Effector memory CD8-positive, alpha-beta T cell (primary cell): ENCODE data around the gene INTS1.

ENCODE experiments used
- ATAC-seq: fragments of 150-1000 bp; cut with Tn5 transposase; replicated peaks from 2 replicates; pipeline ENCODE4 v1.10.0; 2021; ENCODE audit warnings: mild to moderate bottlenecking, moderate library complexity
- DNase-seq, 3 experiments: peaks; one replicate each; pipeline ENCODE4 v3.0.0; 2021
- H3K27ac Mint-ChIP-seq, 2 donors: one replicate each; pipeline ENCODE4 v1.8.0; 2022; ENCODE audit warnings: mild to moderate bottlenecking in 2 of 2, mixed read lengths in 2 of 2, moderate library complexity in 2 of 2
- H3K27me3 Mint-ChIP-seq, 2 donors: one replicate each; pipeline ENCODE4 v1.8.0; 2022; ENCODE audit warnings: mixed read lengths in 2 of 2
- H3K36me3 Mint-ChIP-seq: one replicate; pipeline ENCODE4 v1.8.0; 2022; ENCODE audit warnings: mild to moderate bottlenecking, moderate library complexity, mixed read lengths; ENCODE audit not compliant: insufficient read depth
- H3K4me1 Mint-ChIP-seq, 2 donors: one replicate each; pipeline ENCODE4 v1.8.0; 2022; ENCODE audit warnings: low read depth in 2 of 2, mixed read lengths in 2 of 2
- H3K4me3 Mint-ChIP-seq, 2 donors: one replicate each; pipeline ENCODE4 v1.8.0; 2022; ENCODE audit warnings: mild to moderate bottlenecking in 2 of 2, mixed read lengths in 2 of 2, moderate library complexity in 2 of 2
- H3K9me3 Mint-ChIP-seq, 2 donors: one replicate each; pipeline ENCODE4 v1.8.0; 2022; ENCODE audit warnings: mixed read lengths in 2 of 2

INTS1 gene

GRCh38 chr7:1475393-1475792 is 28.8 kb downstream of the INTS1 start:
- H3K27me3 Mint-ChIP-seq, result no peaks in the 10 kb centered on the region
- DNase-seq, result no peak
- peaks cover 10% of the 10 kb centered on the region for H3K36me3 Mint-ChIP-seq
- H3K4me3 Mint-ChIP-seq, result no peak overlapping the region
- no peaks in the 10 kb centered on the region for H3K9me3 Mint-ChIP-seq
- H3K4me1 Mint-ChIP-seq, result peaks cover 6% of the 10 kb centered on the region in 2 donors
- H3K27ac Mint-ChIP-seq, result no peak overlapping the region
- no peak for ATAC-seq

- H3K4me1 Mint-ChIP-seq, result peaks cover 6% of the 10 kb centered on the region in 2 donors
- H3K4me3 Mint-ChIP-seq, result no peak overlapping the region
- ATAC-seq, result no peak
- peaks cover 10% of the 10 kb centered on the region for H3K36me3 Mint-ChIP-seq
- no peak for DNase-seq
- H3K27ac Mint-ChIP-seq, result no peak overlapping the region
- H3K9me3 Mint-ChIP-seq, result no peaks in the 10 kb centered on the region
- no peaks in the 10 kb centered on the region for H3K27me3 Mint-ChIP-seq
Measured at GRCh38 chr7:1474736-1475135, 29.5 kb downstream of the INTS1 start.

GRCh38 chr7:1473864-1474512 is 30.2 kb downstream of the INTS1 start:
- Mint-ChIP-seq H3K4me3 (no peak overlapping the region), H3K27me3 (no peaks in the 10 kb centered on the region), H3K36me3 (peaks cover 10% of the 10 kb centered on the region), H3K4me1 (peaks cover 6% of the 10 kb centered on the region in 2 donors), H3K27ac (no peak overlapping the region), H3K9me3 (no peaks in the 10 kb centered on the region)
- DNase-seq (peak; percentile 81 to 82 (median 82)), ATAC-seq (peak; percentile 93)

GRCh38 chr7:1470901-1471300 is 33.3 kb downstream of the INTS1 start:
- Mint-ChIP-seq H3K27me3 (no peaks in the 10 kb centered on the region), H3K36me3 (peaks cover 12% of the 10 kb centered on the region), H3K27ac (no peak overlapping the region), H3K4me3 (no peak overlapping the region), H3K9me3 (no peaks in the 10 kb centered on the region), H3K4me1 (peaks cover 6% of the 10 kb centered on the region in 2 donors)
- DNase-seq (no peak), ATAC-seq (no peak)

- Mint-ChIP-seq H3K4me1 (no peaks in the 10 kb centered on the region), H3K27ac (peak overlapping the region in 1 of 2 donors; percentile 35), H3K36me3 (peaks cover 8% of the 10 kb centered on the region), H3K4me3 (no peak overlapping the region), H3K27me3 (no peaks in the 10 kb centered on the region), H3K9me3 (no peaks in the 10 kb centered on the region)
- ATAC-seq (no peak), DNase-seq (no peak)
Measured at GRCh38 chr7:1468643-1469298, 35.4 kb downstream of the INTS1 start.

- Mint-ChIP-seq H3K9me3 (no peaks in the 10 kb centered on the region), H3K27me3 (no peaks in the 10 kb centered on the region), H3K4me3 (no peak overlapping the region), H3K4me1 (no peaks in the 10 kb centered on the region), H3K27ac (peak overlapping the region in 1 of 2 donors; percentile 35), H3K36me3 (peaks cover 2% of the 10 kb centered on the region)
- DNase-seq (no peak), ATAC-seq (no peak)
Measured at GRCh38 chr7:1468203-1468602, 36.0 kb downstream of the INTS1 start.

- Mint-ChIP-seq H3K9me3 (no peaks in the 10 kb centered on the region), H3K4me3 (no peak overlapping the region), H3K36me3 (peaks cover 2% of the 10 kb centered on the region), H3K27me3 (no peaks in the 10 kb centered on the region), H3K4me1 (peaks cover 2 to 6% of the 10 kb centered on the region in 2 donors), H3K27ac (peak overlapping the region; percentile 68 to 69)
- no peak for DNase-seq
- ATAC-seq, result no peak
Measured at GRCh38 chr7:1466524-1467271, 37.5 kb downstream of the INTS1 start.

GRCh38 chr7:1464694-1465093 is 39.5 kb downstream of the INTS1 start:
- H3K4me3 Mint-ChIP-seq, result no peak overlapping the region
- H3K36me3 Mint-ChIP-seq, result peaks cover 2% of the 10 kb centered on the region
- peaks cover 10 to 15% of the 10 kb centered on the region in 2 donors for H3K4me1 Mint-ChIP-seq
- no peaks in the 10 kb centered on the region for H3K9me3 Mint-ChIP-seq
- H3K27me3 Mint-ChIP-seq, result no peaks in the 10 kb centered on the region
- DNase-seq, result no peak
- ATAC-seq, result no peak
- H3K27ac Mint-ChIP-seq, result no peak overlapping the region

GRCh38 chr7:1463676-1464223 is 40.4 kb downstream of the INTS1 start:
- no peaks in the 10 kb centered on the region for H3K9me3 Mint-ChIP-seq
- no peak overlapping the region for H3K4me3 Mint-ChIP-seq
- no peak for DNase-seq
- peaks cover 10 to 15% of the 10 kb centered on the region in 2 donors for H3K4me1 Mint-ChIP-seq
- no peak overlapping the region for H3K27ac Mint-ChIP-seq
- ATAC-seq, result no peak
- peaks cover 2% of the 10 kb centered on the region for H3K36me3 Mint-ChIP-seq
- H3K27me3 Mint-ChIP-seq, result no peaks in the 10 kb centered on the region

GRCh38 chr7:1461646-1462375 is 42.4 kb downstream of the INTS1 start:
- Mint-ChIP-seq H3K27ac (peak overlapping the region; percentile 8 to 38), H3K4me3 (no peak overlapping the region), H3K9me3 (no peaks in the 10 kb centered on the region), H3K27me3 (no peaks in the 10 kb centered on the region), H3K36me3 (no peaks in the 10 kb centered on the region), H3K4me1 (peaks cover 15 to 17% of the 10 kb centered on the region in 2 donors)
- ATAC-seq (no peak), DNase-seq (no peak)

GRCh38 chr7:1460821-1461645 is 43.2 kb downstream of the INTS1 start:
- Mint-ChIP-seq H3K27me3 (no peaks in the 10 kb centered on the region), H3K36me3 (no peaks in the 10 kb centered on the region), H3K4me3 (peak overlapping the region; percentile 70 to 71), H3K9me3 (no peaks in the 10 kb centered on the region), H3K4me1 (peaks cover 15 to 17% of the 10 kb centered on the region in 2 donors), H3K27ac (peak overlapping the region; percentile 8 to 38)
- no peak for DNase-seq
- no peak for ATAC-seq

- H3K4me3 Mint-ChIP-seq, result peak overlapping the region; percentile 70 to 71
- ATAC-seq, result no peak
- no peaks in the 10 kb centered on the region for H3K27me3 Mint-ChIP-seq
- peak overlapping the region in 1 of 2 donors; percentile 8 for H3K27ac Mint-ChIP-seq
- DNase-seq, result peak; percentile 11 to 30 (median 17)
- H3K36me3 Mint-ChIP-seq, result no peaks in the 10 kb centered on the region
- no peaks in the 10 kb centered on the region for H3K9me3 Mint-ChIP-seq
- peaks cover 15 to 17% of the 10 kb centered on the region in 2 donors for H3K4me1 Mint-ChIP-seq
Measured at GRCh38 chr7:1459920-1460820, 44.0 kb downstream of the INTS1 start.
